Measurements from ENCODE around the gene CEP72. TPM values are rescaled to one million over a fixed set of nuclear protein-coding genes. Genes with fewer than 3 reads are reported as not detected.
"Not testable (repeated sequence)": the region's sequence is repeated elsewhere in the genome, so short reads cannot be mapped to it uniquely, and the experiment has no call there.

Gene CEP72
- total and polyA plus RNA-seq, 8 donors, result 5.5 to 13.1 (median 10.7) TPM

- H3K4me3 ChIP-seq, result no peak overlapping the region
- no peaks in the 10 kb centered on the region for H3K4me1 ChIP-seq
- no peaks in the 10 kb centered on the region for H3K9me3 ChIP-seq
- peaks cover 4 to 89% of the 10 kb centered on the region in 2 donors for H3K27me3 ChIP-seq
- intact Hi-C loops (cut with DNase I), result no loop called here
- no peak overlapping the region for H3K27ac ChIP-seq
- ATAC-seq (no peak), DNase-seq (peak in 1 of 4 donors; percentile 32)
- no peak for TF ChIP-seq CTCF (IDR thresholded peaks at IDR 0.05)
- H3K36me3 ChIP-seq, result no peaks in the 10 kb centered on the region
Observed at GRCh38 chr5:603081-603998, 8.8 kb upstream of the CEP72 start.

GRCh38 chr5:604391-604831 lies 7.7 kb upstream of the CEP72 start:
- intact Hi-C loops (cut with DNase I), result no loop called here
- ATAC-seq (no peak), DNase-seq (no peak)
- TF ChIP-seq CTCF (IDR thresholded peaks at IDR 0.05), result no peak
- Histone ChIP-seq H3K36me3 (no peaks in the 10 kb centered on the region), H3K4me3 (no peak overlapping the region), H3K4me1 (no peaks in the 10 kb centered on the region), H3K27me3 (peaks cover 4 to 86% of the 10 kb centered on the region in 2 donors), H3K9me3 (no peaks in the 10 kb centered on the region), H3K27ac (no peak overlapping the region)

GRCh38 chr5:605090-605489 lies 7.0 kb upstream of the CEP72 start:
- H3K4me1 ChIP-seq; intact Hi-C loops (cut with DNase I); H3K4me3 ChIP-seq; H3K36me3 ChIP-seq; H3K9me3 ChIP-seq; DNase-seq; ATAC-seq; H3K27ac ChIP-seq: not testable (repeated sequence)
- peaks cover 4 to 80% of the 10 kb centered on the region in 2 donors for H3K27me3 ChIP-seq

GRCh38 chr5:606061-606460 lies 6.1 kb upstream of the CEP72 start:
- TF ChIP-seq CTCF (IDR thresholded peaks at IDR 0.05), result no peak
- H3K9me3 ChIP-seq, result no peaks in the 10 kb centered on the region
- H3K4me3 ChIP-seq, result no peak overlapping the region
- no peaks in the 10 kb centered on the region for H3K4me1 ChIP-seq
- DNase-seq, result no peak
- intact Hi-C loops (cut with DNase I), result no loop called here
- no peak overlapping the region for H3K27ac ChIP-seq
- peaks cover 4 to 72% of the 10 kb centered on the region in 2 donors for H3K27me3 ChIP-seq
- ATAC-seq, result no peak
- H3K36me3 ChIP-seq, result no peaks in the 10 kb centered on the region

GRCh38 chr5:606526-607399 lies 5.4 kb upstream of the CEP72 start:
- Histone ChIP-seq H3K4me1 (no peaks in the 10 kb centered on the region), H3K4me3 (no peak overlapping the region), H3K27ac (no peak overlapping the region), H3K36me3 (no peaks in the 10 kb centered on the region), H3K9me3 (no peaks in the 10 kb centered on the region), H3K27me3 (peaks cover 4 to 65% of the 10 kb centered on the region in 2 donors)
- ATAC-seq, result no peak
- no peak for TF ChIP-seq CTCF (IDR thresholded peaks at IDR 0.05)
- intact Hi-C loops (cut with DNase I), result no loop called here
- no peak for DNase-seq

Measured in left lung (tissue), 10 donors.